Measurements from ENCODE around the gene ITGB8.

DNA sequence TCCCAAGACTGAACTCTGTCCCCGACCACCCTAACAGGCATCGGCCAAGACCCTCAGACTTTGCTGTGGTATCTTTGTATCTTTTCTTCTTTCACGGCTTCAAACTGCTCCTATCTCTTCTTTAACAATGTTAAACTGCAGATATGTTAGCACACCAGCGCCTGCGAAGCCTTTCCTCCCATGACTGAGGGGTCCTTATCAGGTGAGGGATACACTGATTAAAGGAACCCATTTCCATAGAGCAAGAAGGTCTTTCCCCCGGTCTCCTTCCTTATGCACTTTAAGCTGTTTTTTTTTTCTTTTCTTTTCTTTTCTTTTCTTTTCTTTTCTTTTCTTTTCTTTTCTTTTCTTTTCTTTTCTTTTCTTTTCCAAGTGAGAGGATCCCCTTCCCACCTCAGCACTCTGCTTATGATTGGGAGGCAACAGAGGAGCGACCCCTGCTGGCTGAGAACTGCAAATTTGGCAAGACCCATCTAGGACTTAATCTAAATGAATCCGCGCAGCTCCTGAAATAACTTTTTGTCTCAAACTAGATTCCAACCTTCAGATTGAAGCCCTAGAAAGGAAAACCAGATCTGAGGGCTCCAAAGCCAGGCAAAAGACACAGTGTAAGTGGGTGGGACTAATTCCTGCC lies 109.9 kb downstream of the ITGB8 start:
- no peak for TF ChIP-seq GATA2 (IDR thresholded peaks at IDR 0.05; ENCODE audit: low read depth, low read length)
- no peak for TF ChIP-seq GATA3 (IDR thresholded peaks at IDR 0.05; ENCODE audit: low read depth, low read length)

Measured in SH-SY5Y (cell line).